ENCODE results near the gene CFL1. TPM values are rescaled to one million over a fixed set of nuclear protein-coding genes. Genes with fewer than 3 reads are reported as not detected.

CFL1 gene
- total RNA-seq, 1 experiment from 2014 or later: 1,867 TPM

- no peak for DNase-seq (ENCODE audit: low read depth)
Observed at GRCh38 chr11:65870706-65871681, 13.0 kb upstream of the CFL1 start.

- DNase-seq (ENCODE audit: low read depth): no peak
Observed at GRCh38 chr11:65870307-65870658, 12.3 kb upstream of the CFL1 start.

- DNase-seq (ENCODE audit: low read depth): no peak
Observed at GRCh38 chr11:65869643-65870306, 11.8 kb upstream of the CFL1 start.

GRCh38 chr11:65868907-65869306, 10.9 kb upstream of the CFL1 start:
- no peak for DNase-seq (ENCODE audit: low read depth)

- no peak for DNase-seq (ENCODE audit: low read depth)
Observed at GRCh38 chr11:65868076-65868667, 10.2 kb upstream of the CFL1 start.

- no peak for DNase-seq (ENCODE audit: low read depth)
Observed at GRCh38 chr11:65867284-65868071, 9.5 kb upstream of the CFL1 start.

GRCh38 chr11:65866509-65867283, 8.7 kb upstream of the CFL1 start:
- DNase-seq (ENCODE audit: low read depth): no peak

GRCh38 chr11:65865550-65866172, 7.7 kb upstream of the CFL1 start:
- no peak for DNase-seq (ENCODE audit: low read depth)

GRCh38 chr11:65864706-65865471, 6.9 kb upstream of the CFL1 start:
- no peak for DNase-seq (ENCODE audit: low read depth)

- DNase-seq (ENCODE audit: low read depth): no peak
Observed at GRCh38 chr11:65863889-65864705, 6.1 kb upstream of the CFL1 start.

- no peak for DNase-seq (ENCODE audit: low read depth)
Observed at GRCh38 chr11:65862941-65863888, 5.2 kb upstream of the CFL1 start.

- DNase-seq (ENCODE audit: low read depth): no peak
Observed at GRCh38 chr11:65862191-65862735, 4.3 kb upstream of the CFL1 start.

GRCh38 chr11:65861533-65862183, 3.7 kb upstream of the CFL1 start:
- DNase-seq (ENCODE audit: low read depth): no peak

- DNase-seq (ENCODE audit: low read depth): no peak
Observed at GRCh38 chr11:65861165-65861505, 3.2 kb upstream of the CFL1 start.

- peak; percentile 98 for DNase-seq (ENCODE audit: low read depth)
Observed at GRCh38 chr11:65860278-65861164, 2.5 kb upstream of the CFL1 start, which contains the start of gene MUS81. TSS of gene MUS81 (plus strand) at chr11:65860433. CDS start at chr11:65860754, 321 bp downstream.

- no peak for DNase-seq (ENCODE audit: low read depth)
Observed at GRCh38 chr11:65859812-65860277, 1.9 kb upstream of the CFL1 start.

All from LHCN-M2 (cell line).